Psoas muscle (tissue), 8 donors: Measurements from ENCODE around the gene BRINP3. TPM values are rescaled to one million over a fixed set of nuclear protein-coding genes. Genes with fewer than 3 reads are reported as not detected.

Experiments used
- ATAC-seq, 4 donors: fragments of 200-7000 bp; cut with Tn5 transposase; one replicate each; pipeline ENCODE4 v1.9.1; 2020; ENCODE audit warnings: moderate library complexity in 3 of 4, mild to moderate bottlenecking in 2 of 4
- DNase-seq, 2 donors: peaks; one replicate each; pipeline ENCODE4 v3.0.0-alpha.2; 2020
- H3K27ac ChIP-seq: fragments of 200-600 bp; one replicate; pipeline ENCODE4 v1.8.0; 2022
- H3K27me3 ChIP-seq, 3 donors: fragments of 200-600 bp in 1 of 3; one replicate each; pipeline versions ENCODE4 v1.6.1 to v1.8.0; 2013 to 2022; ENCODE audit warnings: low read length in 2 of 3, mild to moderate bottlenecking in 2 of 3, moderate library complexity in 1 of 3; ENCODE audit not compliant: insufficient read depth in 3 of 3
- H3K36me3 ChIP-seq, 2 donors: fragments of 200-600 bp in 1 of 2; one replicate each; pipeline versions ENCODE4 v1.6.1 to v1.8.0; 2013 to 2022; ENCODE audit warnings: low read depth in 1 of 2, mild to moderate bottlenecking in 1 of 2, moderate library complexity in 1 of 2; ENCODE audit not compliant: insufficient read depth in 1 of 2
- H3K4me1 ChIP-seq: fragments of 200-600 bp; one replicate; pipeline ENCODE4 v1.8.0; 2022
- H3K4me3 ChIP-seq: fragments of 200-600 bp; one replicate; pipeline ENCODE4 v1.8.0; 2022; ENCODE audit warnings: mild to moderate bottlenecking
- H3K9me3 ChIP-seq: fragments of 200-600 bp; one replicate; pipeline ENCODE4 v1.8.0; 2022
- CTCF ChIP-seq: fragments of 200-600 bp; IDR thresholded peaks from one replicate; pipeline ENCODE4 v1.8.0; 2022; ENCODE audit warnings: antibody characterized with exemption
- WGBS, 3 donors: extraction: QIAGEN DNeasy Blood & Tissue Kit; methylation state at CpG; one replicate each; pipeline versions ENCODE4 v1.1.6 to v1.1.7; 2013; 5-methylcytosine and 5-hydroxymethylcytosine counted together
- intact Hi-C, 2 donors: fragments of 100-400 bp; cut with DNase I; formaldehyde crosslinking; loops; one replicate each; pipeline versions ENCODE4 v1.11.0 to v1.14.2; 2022
- polyA plus RNA-seq, 3 donors: library from polyadenylated mRNA; stranded (reverse); fragments of 200-250 nt; gene quantifications; one replicate each; pipeline ENCODE4 v1.2.3, GENCODE V29; 2013
- total RNA-seq, 4 donors: library from RNA; stranded (reverse); fragmentation: NEBNext Ultra II Directional in 2 of 4; extraction: Animal tissue kit (Norgen Biotek cat#: 25700) in 2 of 4; gene quantifications; one replicate each; pipeline versions ENCODE4 v1.2.1 to v1.2.4, GENCODE V29; 2021 to 2023
- donor health status: healthy with polysubstance abuse.
- donor health status: DM: no; HTN: no; CAD: no; lungs with moderate emphysema.
- donor health status: Bipolar disorder and iron deficiency.
- donor health status: healthy.
- donor health status: DM: yes; HTN: yes; CAD: no.
- donor health status: DM: no; HTN: no; CAD: no.
- donor health status: DM: no; HTN: no; CAD: no.
- donor health status: DM: yes; HTN: yes; CAD: no.

Gene BRINP3
- total and polyA plus RNA-seq, 7 donors: 0.09 to 0.45 TPM; not detected in 5

GRCh38 chr1:190102757-190103326 is 374.8 kb downstream of the BRINP3 start:
- Histone ChIP-seq H3K27ac (no peak overlapping the region), H3K9me3 (no peaks in the 10 kb centered on the region), H3K4me1 (no peaks in the 10 kb centered on the region), H3K36me3 (no peaks in the 10 kb centered on the region), H3K27me3 (no peaks in the 10 kb centered on the region), H3K4me3 (no peak overlapping the region)
- TF ChIP-seq CTCF: no peak
- ATAC-seq: no peak
- 66 to 71% (median 66%) methylated on average over 5 of the region's 5 CpGs for WGBS, 3 donors
- DNase-seq: no peak
- intact Hi-C loops: no loop called here

GRCh38 chr1:190101756-190102155 is 375.9 kb downstream of the BRINP3 start:
- intact Hi-C loops: no loop called here
- DNase-seq (no peak), ATAC-seq (no peak)
- Histone ChIP-seq H3K4me3 (no peak overlapping the region), H3K27ac (no peak overlapping the region), H3K4me1 (no peaks in the 10 kb centered on the region), H3K27me3 (no peaks in the 10 kb centered on the region), H3K9me3 (no peaks in the 10 kb centered on the region), H3K36me3 (no peaks in the 10 kb centered on the region)
- WGBS, 3 donors: 65 to 69% (median 68%) methylated on average over 3 of the region's 3 CpGs
- TF ChIP-seq CTCF: no peak

GRCh38 chr1:190098756-190099155 is 378.9 kb downstream of the BRINP3 start:
- no peak for TF ChIP-seq CTCF
- intact Hi-C loops: no loop called here
- 92 to 95% (median 93%) methylated on average over 22 of the region's 22 CpGs for WGBS, 3 donors
- ATAC-seq (no peak), DNase-seq (no peak)
- Histone ChIP-seq H3K36me3 (no peaks in the 10 kb centered on the region), H3K27me3 (no peaks in the 10 kb centered on the region), H3K4me1 (no peaks in the 10 kb centered on the region), H3K9me3 (peaks cover 2% of the 10 kb centered on the region), H3K4me3 (no peak overlapping the region), H3K27ac (no peak overlapping the region)

GRCh38 chr1:190098107-190098506 is 379.6 kb downstream of the BRINP3 start:
- WGBS, 3 donors: 90 to 91% (median 90%) methylated on average over 7 of the region's 7 CpGs
- no peak for TF ChIP-seq CTCF
- ATAC-seq: no peak
- Histone ChIP-seq H3K9me3 (peaks cover 2% of the 10 kb centered on the region), H3K27me3 (no peaks in the 10 kb centered on the region), H3K4me1 (no peaks in the 10 kb centered on the region), H3K4me3 (no peak overlapping the region), H3K27ac (no peak overlapping the region), H3K36me3 (no peaks in the 10 kb centered on the region)
- intact Hi-C loops: no loop called here
- no peak for DNase-seq

- Histone ChIP-seq H3K27me3 (no peaks in the 10 kb centered on the region), H3K27ac (no peak overlapping the region), H3K4me3 (no peak overlapping the region), H3K9me3 (peaks cover 2% of the 10 kb centered on the region), H3K36me3 (no peaks in the 10 kb centered on the region), H3K4me1 (no peaks in the 10 kb centered on the region)
- intact Hi-C loops: no loop called here
- TF ChIP-seq CTCF: no peak
- no peak for ATAC-seq
- WGBS, 3 donors: 90 to 100% (median 93%) methylated on average over 1 of the region's 1 CpG
- DNase-seq: no peak
Observed at GRCh38 chr1:190095596-190095995, 382.1 kb downstream of the BRINP3 start.
